Activated CD8-positive, alpha-beta T cell treated with anti-CD3 and anti-CD28 coated beads, Interleukin-2, amount 10 ng/mL, durations not matched to agents 7 days and 5 days (primary cell): ENCODE measurements around the gene ILRUN. TPM values are rescaled to one million over a fixed set of nuclear protein-coding genes. Genes with fewer than 3 reads are reported as not detected.
A peak's percentile ranks its signal among the peaks of the same experiment; 100 is the strongest.
"Not testable (repeated sequence)": the region's sequence is repeated elsewhere in the genome, so short reads cannot be mapped to it uniquely, and the experiment has no call there.

Source experiments
- ATAC-seq: fragments of 150-1000 bp; cut with Tn5 transposase; one replicate; pipeline ENCODE4 v1.10.0; 2021; ENCODE audit warnings: moderate library complexity
- CTCF ChIA-PET: fragments of 350-600 bp; sonication (Branson Sonifier 250); formaldehyde crosslinking; loops from one replicate; lab custom pipeline; 2021; ENCODE audit warnings: antibody characterized with exemption; lab: Charles Lee
- POLR2A ChIA-PET: fragments of 350-600 bp; sonication (Branson Sonifier 250); formaldehyde crosslinking; loops from one replicate; lab custom pipeline; 2021; ENCODE audit warnings: antibody characterized with exemption; lab: Charles Lee
- DNase-seq: peaks from one replicate; pipeline ENCODE4 v3.0.0-alpha.2; 2020
- H3K27ac Mint-ChIP-seq: one replicate; pipeline ENCODE4 v1.8.0; 2021; ENCODE audit warnings: mild to moderate bottlenecking, mixed read lengths
- H3K27me3 Mint-ChIP-seq: one replicate; pipeline ENCODE4 v1.8.0; 2021; ENCODE audit warnings: low read depth, mixed read lengths
- H3K36me3 Mint-ChIP-seq: one replicate; pipeline ENCODE4 v1.8.0; 2021; ENCODE audit warnings: low read depth, mixed read lengths
- H3K4me1 Mint-ChIP-seq: one replicate; pipeline ENCODE4 v1.8.0; 2021; ENCODE audit warnings: low read depth, mixed read lengths
- H3K4me3 Mint-ChIP-seq: one replicate; pipeline ENCODE4 v1.8.0; 2021; ENCODE audit warnings: mild to moderate bottlenecking, mixed read lengths
- H3K9me3 Mint-ChIP-seq: one replicate; pipeline ENCODE4 v1.8.0; 2022; ENCODE audit warnings: mixed read lengths; ENCODE audit not compliant: insufficient read depth
- total RNA-seq, 2 experiments: library from RNA; stranded (reverse); gene quantifications; one replicate each; pipeline ENCODE4 v1.2.3, GENCODE V29; 2021

ILRUN gene
- total RNA-seq, 2 experiments from 2014 or later = 57.4 to 58.8 TPM

GRCh38 chr6:34674930-34675329 lies 21.6 kb downstream of the ILRUN start:
- H3K27ac Mint-ChIP-seq, H3K27me3 Mint-ChIP-seq, H3K4me3 Mint-ChIP-seq, DNase-seq, ATAC-seq, H3K9me3 Mint-ChIP-seq: not testable (repeated sequence)
- ChIA-PET POLR2A (interaction anchor here (0.9 to 1.2 kb wide), 2 partner anchors 18 to 21 kb away, joined by 5 read pairs; partner anchors contain the start of gene ILRUN), CTCF (interaction anchor here (1.4 kb wide), 1 partner anchor 66 kb away, joined by 3 read pairs; no protein-coding TSS in a partner anchor)
- peaks cover 12% of the 10 kb centered on the region for H3K36me3 Mint-ChIP-seq
- peaks cover 50% of the 10 kb centered on the region for H3K4me1 Mint-ChIP-seq

- ATAC-seq (no peak), DNase-seq (no peak)
- Mint-ChIP-seq H3K27me3 (no peaks in the 10 kb centered on the region), H3K9me3 (no peaks in the 10 kb centered on the region), H3K4me3 (peak overlapping the region; percentile 22), H3K36me3 (peaks cover 15% of the 10 kb centered on the region), H3K27ac (peak overlapping the region; percentile 90), H3K4me1 (peaks cover 47% of the 10 kb centered on the region)
- POLR2A ChIA-PET = interaction anchor here (0.9 to 3.1 kb wide), 5 partner anchors 9 to 22 kb away, joined by 5 to 28 read pairs (median 6); partner anchors contain the start of gene ILRUN
- CTCF ChIA-PET = interaction anchor here (1.4 to 3.1 kb wide), 2 partner anchors 17 to 65 kb away, joined by 3 to 28 read pairs; no protein-coding TSS in a partner anchor
These were observed 22.3 kb downstream of the ILRUN start for GRCh38 chr6:34674268-34674639.

DNA sequence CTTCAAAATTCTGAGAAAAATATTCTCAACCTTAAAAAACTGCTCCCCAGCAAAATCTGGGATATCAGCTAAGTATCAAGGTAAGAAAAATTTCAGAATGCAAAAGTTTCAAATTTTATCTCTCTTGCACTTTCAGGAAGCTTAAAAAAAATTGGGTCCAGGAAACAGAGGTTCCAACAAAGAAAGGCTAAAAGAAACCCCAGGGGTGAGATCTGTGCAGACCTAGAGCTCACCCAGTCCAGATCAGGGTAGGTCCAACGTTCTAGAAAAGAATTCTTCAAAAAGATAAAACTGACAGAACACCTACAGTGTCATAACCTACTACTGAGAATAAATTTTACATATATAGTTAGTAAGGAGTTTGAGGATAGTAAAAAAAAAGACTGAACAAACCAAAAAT lies 23.5 kb downstream of the ILRUN start:
- peak overlapping the region; percentile 65 for H3K4me3 Mint-ChIP-seq
- ChIA-PET POLR2A (interaction anchor here (0.7 to 3.1 kb wide), 5 partner anchors 8 to 215 kb away, joined by 3 to 28 read pairs (median 6); partner anchors contain the start of genes ILRUN and TAF11), CTCF (interaction anchor here (1.1 to 3.1 kb wide), 2 partner anchors 9 to 16 kb away, joined by 7 to 28 read pairs; no protein-coding TSS in a partner anchor)
- no peaks in the 10 kb centered on the region for H3K9me3 Mint-ChIP-seq
- H3K27me3 Mint-ChIP-seq = no peaks in the 10 kb centered on the region
- H3K4me1 Mint-ChIP-seq = peaks cover 47% of the 10 kb centered on the region
- ATAC-seq (peak; percentile 30), DNase-seq (no peak)
- peaks cover 11% of the 10 kb centered on the region for H3K36me3 Mint-ChIP-seq
- peak overlapping the region; percentile 90 for H3K27ac Mint-ChIP-seq

DNA sequence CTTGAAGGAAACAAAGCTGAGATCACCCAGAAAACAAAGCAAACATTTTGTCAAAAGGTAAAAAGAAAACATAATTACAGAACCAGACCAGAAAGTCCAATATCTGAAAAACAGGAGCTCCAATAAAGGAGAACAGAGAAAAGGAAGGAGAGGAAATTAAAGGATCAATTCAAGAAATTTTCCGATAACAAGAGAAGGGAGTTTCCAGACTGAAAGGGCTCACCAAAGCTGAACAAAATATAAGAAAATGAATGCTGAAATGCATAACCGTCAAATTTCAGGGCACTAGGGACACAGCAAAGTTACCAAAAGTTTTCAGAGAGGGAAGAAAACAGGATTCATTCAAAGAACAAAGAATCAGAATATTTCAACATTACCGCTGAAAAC lies 23.9 kb downstream of the ILRUN start:
- ChIA-PET POLR2A (interaction anchor here (0.8 to 3.1 kb wide), 4 partner anchors 8 to 215 kb away, joined by 3 to 28 read pairs (median 10); partner anchors contain the start of genes ILRUN and TAF11), CTCF (interaction anchor here (1.1 to 3.1 kb wide), 2 partner anchors 8 to 15 kb away, joined by 7 to 28 read pairs; no protein-coding TSS in a partner anchor)
- Mint-ChIP-seq H3K4me1 (peaks cover 47% of the 10 kb centered on the region), H3K27ac (peak overlapping the region; percentile 90), H3K36me3 (peaks cover 11% of the 10 kb centered on the region), H3K9me3 (no peaks in the 10 kb centered on the region), H3K27me3 (no peaks in the 10 kb centered on the region), H3K4me3 (peak overlapping the region; percentile 65)
- DNase-seq = no peak
- no peak for ATAC-seq

- CTCF ChIA-PET = interaction anchor here (3.1 kb wide), 1 partner anchor 14 kb away, joined by 28 read pairs; no protein-coding TSS in a partner anchor
- peak overlapping the region; percentile 65 for H3K4me3 Mint-ChIP-seq
These were observed 24.5 kb downstream of the ILRUN start for GRCh38 chr6:34671801-34672656.

GRCh38 chr6:34671367-34671766 lies 25.2 kb downstream of the ILRUN start:
- Mint-ChIP-seq H3K4me3 (peak overlapping the region; percentile 65), H3K27ac (peak overlapping the region; percentile 96), H3K9me3 (no peaks in the 10 kb centered on the region), H3K36me3 (peaks cover 11% of the 10 kb centered on the region), H3K4me1 (peaks cover 50% of the 10 kb centered on the region), H3K27me3 (no peaks in the 10 kb centered on the region)
- POLR2A ChIA-PET = interaction anchor here (0.6 to 3.1 kb wide), 5 partner anchors 14 to 732 kb away, joined by 3 to 28 read pairs (median 4); partner anchors contain the start of genes ILRUN and SNRPC
- DNase-seq (no peak), ATAC-seq (no peak)
- CTCF ChIA-PET = interaction anchor here (3.1 kb wide), 1 partner anchor 14 kb away, joined by 28 read pairs; no protein-coding TSS in a partner anchor

More at GRCh38 chr6:34671801-34672656, 24.5 kb downstream of the ILRUN start:
- peaks cover 47% of the 10 kb centered on the region for H3K4me1 Mint-ChIP-seq
- ATAC-seq (peak; percentile 99), DNase-seq (peak; percentile 87)
- POLR2A ChIA-PET = interaction anchor here (0.6 to 3.1 kb wide), 7 partner anchors 7 to 733 kb away, joined by 3 to 28 read pairs (median 4); partner anchors contain the start of genes ILRUN, SNRPC and TAF11
- peak overlapping the region; percentile 96 for H3K27ac Mint-ChIP-seq
- no peaks in the 10 kb centered on the region for H3K9me3 Mint-ChIP-seq
- H3K36me3 Mint-ChIP-seq = peaks cover 11% of the 10 kb centered on the region
- no peaks in the 10 kb centered on the region for H3K27me3 Mint-ChIP-seq

GRCh38 chr6:34668799-34669198 lies 27.8 kb downstream of the ILRUN start:
- peaks cover 55% of the 10 kb centered on the region for H3K4me1 Mint-ChIP-seq
- ATAC-seq, DNase-seq, H3K9me3 Mint-ChIP-seq, H3K27me3 Mint-ChIP-seq, POLR2A ChIA-PET, H3K27ac Mint-ChIP-seq, H3K4me3 Mint-ChIP-seq: not testable (repeated sequence)
- CTCF ChIA-PET = interaction anchor here (0.6 to 1.7 kb wide), 2 partner anchors 12 to 68 kb away, joined by 3 to 5 read pairs; no protein-coding TSS in a partner anchor
- H3K36me3 Mint-ChIP-seq = peaks cover 20% of the 10 kb centered on the region

GRCh38 chr6:34667481-34668238 lies 28.9 kb downstream of the ILRUN start:
- H3K36me3 Mint-ChIP-seq = peaks cover 23% of the 10 kb centered on the region
- H3K27ac Mint-ChIP-seq = no peak overlapping the region
- DNase-seq (no peak), ATAC-seq (no peak)
- H3K4me3 Mint-ChIP-seq = no peak overlapping the region
- POLR2A ChIA-PET = interaction anchor here (1.0 kb wide), 1 partner anchor 10 kb away, joined by 3 read pairs; no protein-coding TSS in a partner anchor
- no peaks in the 10 kb centered on the region for H3K27me3 Mint-ChIP-seq
- CTCF ChIA-PET = interaction anchor here (1.7 kb wide), 1 partner anchor 11 kb away, joined by 5 read pairs; no protein-coding TSS in a partner anchor
- peaks cover 3% of the 10 kb centered on the region for H3K9me3 Mint-ChIP-seq
- peaks cover 48% of the 10 kb centered on the region for H3K4me1 Mint-ChIP-seq

DNA sequence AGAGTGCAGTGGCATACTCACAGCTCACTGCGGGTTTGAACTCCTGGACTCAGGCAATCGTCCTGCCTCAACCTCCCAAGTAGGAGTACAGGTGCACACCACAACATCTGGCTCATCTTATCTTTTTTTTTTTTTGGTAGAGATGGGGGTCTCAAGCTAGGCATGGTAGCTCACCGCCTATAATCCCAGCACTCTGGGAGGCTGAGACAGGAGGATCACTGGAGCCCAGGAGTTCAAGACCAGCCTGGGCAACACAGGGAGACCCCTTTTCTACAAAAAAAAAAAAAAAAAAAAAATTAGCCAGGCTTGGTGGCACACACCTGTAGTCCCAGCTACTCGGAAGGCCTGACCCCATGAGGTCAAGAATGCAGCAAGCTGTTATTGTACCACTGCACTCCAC lies 31.5 kb downstream of the ILRUN start:
- Mint-ChIP-seq H3K27me3 (no peaks in the 10 kb centered on the region), H3K36me3 (peaks cover 21% of the 10 kb centered on the region), H3K4me1 (peaks cover 38% of the 10 kb centered on the region), H3K9me3 (peaks cover 3% of the 10 kb centered on the region), H3K4me3 (no peak overlapping the region), H3K27ac (peak overlapping the region; percentile 75)
- POLR2A ChIA-PET = interaction anchor here (1.3 to 1.8 kb wide), 2 partner anchors 8 kb away, joined by 5 to 6 read pairs; no protein-coding TSS in a partner anchor
- DNase-seq = no peak
- ATAC-seq = no peak
- CTCF ChIA-PET = interaction anchor here (1.5 kb wide), 1 partner anchor 8 kb away, joined by 7 read pairs; no protein-coding TSS in a partner anchor

DNA sequence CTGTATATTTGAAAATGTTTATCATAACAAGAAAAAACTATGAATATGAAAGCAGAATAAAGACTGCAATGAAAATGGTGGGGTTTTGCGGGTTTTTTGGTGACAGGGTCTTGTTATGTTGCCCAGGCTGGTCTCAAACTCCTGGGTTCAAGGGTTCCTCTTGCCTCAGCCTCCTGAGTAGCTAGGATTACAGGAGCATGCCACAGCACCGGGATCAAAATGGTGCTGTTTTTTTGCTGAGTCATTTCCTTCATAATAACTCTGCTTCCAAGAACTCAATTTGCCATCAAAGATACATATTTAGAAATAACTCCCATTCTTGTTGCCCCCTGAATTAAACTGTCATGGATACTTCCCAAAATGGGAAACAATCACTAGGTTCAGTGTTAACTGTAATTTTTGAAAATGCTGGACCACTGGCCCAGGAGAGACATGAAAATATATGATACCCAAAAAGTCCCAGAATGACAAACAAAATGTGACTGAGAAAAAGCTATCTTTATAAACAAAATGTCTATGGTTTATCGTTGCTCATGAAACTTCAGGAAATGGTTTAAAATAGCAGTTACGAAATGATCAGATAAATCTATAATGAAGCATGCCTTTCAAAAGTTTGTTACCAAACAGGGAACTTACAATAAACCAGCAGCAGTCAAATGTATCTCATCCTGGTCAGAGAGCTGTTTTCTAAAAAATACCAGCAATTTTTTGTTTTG lies 32.2 kb downstream of the ILRUN start:
- H3K4me1 Mint-ChIP-seq = peaks cover 38% of the 10 kb centered on the region
- H3K27ac Mint-ChIP-seq = peak overlapping the region; percentile 75
- no peaks in the 10 kb centered on the region for H3K27me3 Mint-ChIP-seq
- peak overlapping the region; percentile 2 for H3K4me3 Mint-ChIP-seq
- no peak for DNase-seq
- ATAC-seq = no peak
- peaks cover 18% of the 10 kb centered on the region for H3K36me3 Mint-ChIP-seq
- ChIA-PET POLR2A (interaction anchor here (1.3 to 1.8 kb wide), 2 partner anchors 8 to 9 kb away, joined by 5 to 6 read pairs; no protein-coding TSS in a partner anchor), CTCF (interaction anchor here (1.5 kb wide), 1 partner anchor 9 kb away, joined by 7 read pairs; no protein-coding TSS in a partner anchor)
- peaks cover 3% of the 10 kb centered on the region for H3K9me3 Mint-ChIP-seq
